ENCODE measurements around the gene PRKCZ. TPM values are rescaled to one million over a fixed set of nuclear protein-coding genes. Genes with fewer than 3 reads are reported as not detected.
"Not testable (repeated sequence)": the region's sequence is repeated elsewhere in the genome, so short reads cannot be mapped to it uniquely, and the experiment has no call there.

Gene PRKCZ
- total RNA-seq, 1 donor from 2014 or later = 33.4 TPM

GRCh38 chr1:2111674-2112035, 61.4 kb downstream of the PRKCZ start:
- H3K36me3 ChIP-seq = no peaks in the 10 kb centered on the region

GRCh38 chr1:2112280-2112701, 62.1 kb downstream of the PRKCZ start:
- peaks cover 14% of the 10 kb centered on the region for H3K27me3 Mint-ChIP-seq (ENCODE audit: insufficient read depth, low read depth)
- DNase-seq (ENCODE audit: low spot score) = no peak
- H3K79me2 ChIP-seq (ENCODE audit: low read depth) = peaks cover 5% of the 10 kb centered on the region
- no peak overlapping the region for H3K4me2 ChIP-seq
- H3K9ac ChIP-seq = no peak overlapping the region
- no peak overlapping the region for H3K4me3 ChIP-seq
- no peaks in the 10 kb centered on the region for H3K9me3 ChIP-seq (ENCODE audit: low read depth)
- no peaks in the 10 kb centered on the region for H3K9me3 Mint-ChIP-seq
- H3K4me1 ChIP-seq = peaks cover 20% of the 10 kb centered on the region
- peak overlapping the region; percentile 46 for H3K27ac Mint-ChIP-seq
- TF ChIP-seq CTCF (IDR thresholded peaks at IDR 0.05) = no peak
- H3K36me3 ChIP-seq = no peaks in the 10 kb centered on the region
- no peak overlapping the region for H2AFZ ChIP-seq (replicated peaks)
- H3K4me1 Mint-ChIP-seq = peaks cover 18% of the 10 kb centered on the region
- H3K36me3 Mint-ChIP-seq = no peaks in the 10 kb centered on the region
- peaks cover 33% of the 10 kb centered on the region for H4K20me1 ChIP-seq (ENCODE audit: low read depth)
- H3K27ac ChIP-seq = no peak overlapping the region
- no peak overlapping the region for H3K4me3 Mint-ChIP-seq
- no peaks in the 10 kb centered on the region for H3K27me3 ChIP-seq
- H3F3A ChIP-seq (ENCODE audit: low read depth) = peaks cover 24% of the 10 kb centered on the region

More at GRCh38 chr1:2111674-2112035, 61.4 kb downstream of the PRKCZ start:
- Histone ChIP-seq H3K4me1 (peaks cover 17% of the 10 kb centered on the region), H3K9me3 (ENCODE audit: low read depth) (no peaks in the 10 kb centered on the region), H3K9ac (no peak overlapping the region), H3K27me3 (no peaks in the 10 kb centered on the region), H3F3A (ENCODE audit: low read depth) (peaks cover 19% of the 10 kb centered on the region), H4K20me1 (ENCODE audit: low read depth) (peaks cover 28% of the 10 kb centered on the region), H3K27ac (no peak overlapping the region), H3K79me2 (ENCODE audit: low read depth) (no peaks in the 10 kb centered on the region), H3K4me2 (no peak overlapping the region), H2AFZ (replicated peaks) (no peak overlapping the region), H3K4me3 (no peak overlapping the region)
- no peak for DNase-seq (ENCODE audit: low spot score)
- Mint-ChIP-seq H3K4me1 (peaks cover 19% of the 10 kb centered on the region), H3K4me3 (no peak overlapping the region), H3K27me3 (ENCODE audit: insufficient read depth, low read depth) (peaks cover 14% of the 10 kb centered on the region), H3K9me3 (no peaks in the 10 kb centered on the region), H3K36me3 (no peaks in the 10 kb centered on the region), H3K27ac (no peak overlapping the region)
- TF ChIP-seq CTCF (IDR thresholded peaks at IDR 0.05) = no peak

- peaks cover 6% of the 10 kb centered on the region for H3K9me3 Mint-ChIP-seq
- Histone ChIP-seq H3K4me1 (peaks cover 20% of the 10 kb centered on the region), H2AFZ (replicated peaks) (no peak overlapping the region), H3K36me3 (peaks cover under 1% of the 10 kb centered on the region), H3K4me2 (no peak overlapping the region), H3K79me2 (ENCODE audit: low read depth) (peaks cover 17% of the 10 kb centered on the region), H3K27me3 (no peaks in the 10 kb centered on the region), H4K20me1 (ENCODE audit: low read depth) (peaks cover 33% of the 10 kb centered on the region), H3K27ac (no peak overlapping the region), H3K9me3 (ENCODE audit: low read depth) (no peaks in the 10 kb centered on the region), H3K4me3 (no peak overlapping the region), H3K9ac (no peak overlapping the region), H3F3A (ENCODE audit: low read depth) (peaks cover 29% of the 10 kb centered on the region)
- H3K36me3 Mint-ChIP-seq = peaks cover 2% of the 10 kb centered on the region
- peaks cover 13% of the 10 kb centered on the region for H3K27me3 Mint-ChIP-seq (ENCODE audit: insufficient read depth, low read depth)
- H3K4me1 Mint-ChIP-seq = peaks cover 19% of the 10 kb centered on the region
- DNase-seq (ENCODE audit: low spot score) = no peak
- no peak overlapping the region for H3K27ac Mint-ChIP-seq
- TF ChIP-seq EZH2phosphoT487 (IDR thresholded peaks at IDR 0.05) = no peak
- TF ChIP-seq EZH2 (IDR thresholded peaks at IDR 0.05) = no peak
- TF ChIP-seq CTCF (IDR thresholded peaks at IDR 0.05) = no peak
- no peak overlapping the region for H3K4me3 Mint-ChIP-seq
Measured at GRCh38 chr1:2113620-2114135, 63.5 kb downstream of the PRKCZ start.

GRCh38 chr1:2114635-2115007, 64.4 kb downstream of the PRKCZ start:
- not testable (repeated sequence) for H3K36me3 Mint-ChIP-seq; H3K4me2 ChIP-seq; H3K4me3 Mint-ChIP-seq; H3K36me3 ChIP-seq; H3K9me3 ChIP-seq (ENCODE audit: low read depth); H3K4me3 ChIP-seq; H3K27me3 ChIP-seq; H3K27ac Mint-ChIP-seq; H3K27ac ChIP-seq; H3K9ac ChIP-seq; DNase-seq (ENCODE audit: low spot score); H2AFZ ChIP-seq (replicated peaks)
- peaks cover 29% of the 10 kb centered on the region for H3F3A ChIP-seq (ENCODE audit: low read depth)
- peaks cover 19% of the 10 kb centered on the region for H3K4me1 Mint-ChIP-seq
- H4K20me1 ChIP-seq (ENCODE audit: low read depth) = peaks cover 33% of the 10 kb centered on the region
- peaks cover 21% of the 10 kb centered on the region for H3K79me2 ChIP-seq (ENCODE audit: low read depth)
- peaks cover 11% of the 10 kb centered on the region for H3K27me3 Mint-ChIP-seq (ENCODE audit: insufficient read depth, low read depth)
- peaks cover 20% of the 10 kb centered on the region for H3K4me1 ChIP-seq
- peaks cover 12% of the 10 kb centered on the region for H3K9me3 Mint-ChIP-seq

Measured in neural progenitor cell (in vitro differentiated cells).